Natural killer cell treated with Interleukin-12 subunit alpha and Interleukin-12 subunit beta and Interleukin-15 and Interleukin-18, amount 100 ng/mL, for 72 hours (primary cell): Measurements from ENCODE around the gene OPRPN. TPM values are rescaled to one million over a fixed set of nuclear protein-coding genes. Genes with fewer than 3 reads are reported as not detected.

Experiments used
- ATAC-seq, 2 donors: fragments of 150-1000 bp; cut with Tn5 transposase in 1 of 2; sonication (Bioruptor Pico), chemical (Tn5 transposase) in 1 of 2; 2 replicates each; pipeline ENCODE4 v1.10.0; 2021
- DNase-seq: peaks from one replicate; pipeline ENCODE4 v3.0.0; 2022; ENCODE audit warnings: low spot score
- H3K27ac Mint-ChIP-seq, 2 donors: 1 replicate in 1 of 2; 2 replicates in 1 of 2; pipeline ENCODE4 v1.8.0; 2022; ENCODE audit warnings: mixed read lengths in 2 of 2, mild to moderate bottlenecking in 1 of 2, moderate library complexity in 1 of 2
- H3K27me3 Mint-ChIP-seq, 2 donors: 1 replicate in 1 of 2; 2 replicates in 1 of 2; pipeline ENCODE4 v1.8.0; 2022; ENCODE audit warnings: mixed read lengths in 2 of 2
- H3K36me3 Mint-ChIP-seq: one replicate; pipeline ENCODE4 v1.8.0; 2022; ENCODE audit warnings: mixed read lengths
- H3K4me1 Mint-ChIP-seq, 2 donors: 1 replicate in 1 of 2; 2 replicates in 1 of 2; pipeline ENCODE4 v1.8.0; 2022; ENCODE audit warnings: low read depth in 2 of 2, mixed read lengths in 2 of 2, mild to moderate bottlenecking in 1 of 2
- H3K4me3 Mint-ChIP-seq: one replicate; pipeline ENCODE4 v1.8.0; 2022; ENCODE audit warnings: mixed read lengths
- H3K9me3 Mint-ChIP-seq: 2 replicates; pipeline ENCODE4 v1.8.0; 2022; ENCODE audit warnings: mixed read lengths
- total RNA-seq, 2 donors: library from RNA; stranded (reverse); gene quantifications; one replicate each; pipeline ENCODE4 v1.2.3, GENCODE V29; 2022

OPRPN gene
- not detected for total RNA-seq

GRCh38 chr4:70397580-70397979 lies at the start of gene OPRPN:
OPRPN (plus strand) TSS chr4:70397940; CDS start chr4:70399286, 1,346 bp downstream.
- DNase-seq (no peak), ATAC-seq (no peak)
- no peaks in the 10 kb centered on the region for H3K36me3 Mint-ChIP-seq
- no peaks in the 10 kb centered on the region for H3K27me3 Mint-ChIP-seq
- H3K27ac Mint-ChIP-seq = no peak within 1 kb of the TSS
- no peaks in the 10 kb centered on the region for H3K4me1 Mint-ChIP-seq
- peaks cover 3% of the 10 kb centered on the region for H3K9me3 Mint-ChIP-seq
- H3K4me3 Mint-ChIP-seq = no peak within 1 kb of the TSS

GRCh38 chr4:70356185-70356584 lies 41.6 kb upstream of the OPRPN start:
- Mint-ChIP-seq H3K27me3 (no peaks in the 10 kb centered on the region), H3K9me3 (peaks cover 3% of the 10 kb centered on the region), H3K36me3 (no peaks in the 10 kb centered on the region), H3K27ac (no peak overlapping the region), H3K4me3 (no peak overlapping the region), H3K4me1 (no peaks in the 10 kb centered on the region)
- no peak for DNase-seq
- ATAC-seq = no peak

GRCh38 chr4:70359115-70359661 lies 38.6 kb upstream of the OPRPN start:
- Mint-ChIP-seq H3K27me3 (no peaks in the 10 kb centered on the region), H3K9me3 (peaks cover 7% of the 10 kb centered on the region), H3K4me1 (no peaks in the 10 kb centered on the region)

GRCh38 chr4:70360460-70360859 lies 37.3 kb upstream of the OPRPN start, which contains the start of gene SMR3A:
SMR3A (plus strand) TSS chr4:70360760; CDS start chr4:70362116, 1,356 bp downstream.
- Mint-ChIP-seq H3K27ac (no peak within 1 kb of the TSS), H3K27me3 (no peaks in the 10 kb centered on the region)

More at GRCh38 chr4:70359115-70359661, 38.6 kb upstream of the OPRPN start:
- Mint-ChIP-seq H3K36me3 (no peaks in the 10 kb centered on the region), H3K27ac (no peak overlapping the region), H3K4me3 (no peak overlapping the region)
- DNase-seq = no peak
- no peak for ATAC-seq

GRCh38 chr4:70364002-70364401 lies 33.7 kb upstream of the OPRPN start:
- Mint-ChIP-seq H3K9me3 (peaks cover 4% of the 10 kb centered on the region), H3K27ac (no peak overlapping the region), H3K4me3 (no peak overlapping the region), H3K4me1 (no peaks in the 10 kb centered on the region), H3K36me3 (no peaks in the 10 kb centered on the region), H3K27me3 (no peaks in the 10 kb centered on the region)
- ATAC-seq (no peak), DNase-seq (no peak)

More at GRCh38 chr4:70360460-70360859, 37.3 kb upstream of the OPRPN start, which contains the start of gene SMR3A:
- Mint-ChIP-seq H3K4me3 (no peak within 1 kb of the TSS), H3K36me3 (no peaks in the 10 kb centered on the region), H3K4me1 (no peaks in the 10 kb centered on the region), H3K9me3 (peaks cover 4% of the 10 kb centered on the region)
- ATAC-seq = no peak
- no peak for DNase-seq

DNA sequence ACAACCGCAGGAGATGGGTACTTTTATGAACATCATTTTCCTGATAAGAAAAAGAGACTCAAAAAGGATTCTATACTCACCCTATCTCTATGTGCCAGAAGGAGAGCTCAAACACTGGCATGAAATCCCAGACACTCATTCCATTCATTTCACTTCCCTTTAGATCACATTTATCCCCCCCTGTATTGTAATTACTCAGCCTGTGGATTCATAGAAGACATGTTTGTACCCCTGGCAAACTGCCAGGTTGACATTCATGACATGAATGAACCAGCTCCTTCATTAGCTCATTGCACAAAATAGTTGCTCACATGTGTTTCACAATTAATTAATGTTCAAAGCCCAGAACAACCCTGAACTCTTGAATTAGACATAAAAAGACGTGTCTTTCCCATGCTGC lies 32.3 kb upstream of the OPRPN start:
- Mint-ChIP-seq H3K27ac (no peak overlapping the region), H3K9me3 (peaks cover 4% of the 10 kb centered on the region), H3K4me3 (no peak overlapping the region), H3K36me3 (no peaks in the 10 kb centered on the region), H3K4me1 (no peaks in the 10 kb centered on the region), H3K27me3 (no peaks in the 10 kb centered on the region)
- DNase-seq = no peak
- no peak for ATAC-seq

- Mint-ChIP-seq H3K27me3 (no peaks in the 10 kb centered on the region), H3K27ac (no peak overlapping the region), H3K4me1 (no peaks in the 10 kb centered on the region), H3K9me3 (peaks cover 4% of the 10 kb centered on the region), H3K36me3 (no peaks in the 10 kb centered on the region), H3K4me3 (no peak overlapping the region)
- DNase-seq = no peak
- ATAC-seq = no peak
These were observed 29.9 kb upstream of the OPRPN start for GRCh38 chr4:70367813-70368212.

DNA sequence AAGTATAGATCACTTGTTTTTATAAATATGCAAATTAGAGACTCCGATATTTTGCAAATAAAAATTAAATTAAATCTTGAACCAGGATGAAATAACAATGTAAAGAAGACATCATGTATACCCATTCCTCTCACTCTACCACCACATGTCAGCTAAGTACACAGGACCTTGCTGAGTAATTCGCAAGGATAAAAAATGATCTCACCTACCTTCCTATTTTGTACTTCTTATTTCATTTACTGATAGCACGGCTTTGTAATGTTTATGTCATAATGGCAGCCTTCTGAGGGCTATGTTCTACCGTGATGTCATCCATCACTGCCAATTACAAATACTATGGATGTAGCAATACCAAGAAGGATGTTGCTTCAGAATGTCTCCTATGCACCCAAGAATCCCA lies 25.8 kb upstream of the OPRPN start:
- no peak for ATAC-seq
- peaks cover 5% of the 10 kb centered on the region for H3K36me3 Mint-ChIP-seq

DNA sequence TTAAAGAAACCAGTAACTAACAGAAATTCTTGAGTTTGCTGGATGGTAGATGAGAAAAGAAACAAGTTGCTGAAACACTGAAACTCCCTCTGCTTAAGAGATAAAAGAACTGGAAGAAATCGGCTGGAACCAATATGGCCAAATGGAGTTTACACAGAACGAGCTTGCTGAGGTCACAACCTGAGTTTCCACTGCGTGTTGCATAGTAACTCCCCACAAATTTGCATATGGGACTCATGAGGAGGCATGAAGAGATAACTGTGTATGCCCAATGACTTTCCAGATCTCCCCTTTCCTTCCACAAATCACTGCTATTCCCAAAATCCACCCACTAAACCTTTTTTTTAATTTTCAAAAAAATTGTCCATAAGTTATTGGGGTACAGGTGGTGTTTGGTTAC lies 25.0 kb upstream of the OPRPN start:
- Mint-ChIP-seq H3K27me3 (no peaks in the 10 kb centered on the region), H3K9me3 (peaks cover 5% of the 10 kb centered on the region), H3K4me3 (no peak overlapping the region), H3K36me3 (peaks cover 5% of the 10 kb centered on the region), H3K27ac (no peak overlapping the region), H3K4me1 (no peaks in the 10 kb centered on the region)
- ATAC-seq = no peak
- no peak for DNase-seq

More for the DNA sequence above, 25.8 kb upstream of the OPRPN start:
- H3K27me3 Mint-ChIP-seq = no peaks in the 10 kb centered on the region
- H3K27ac Mint-ChIP-seq = no peak overlapping the region
- H3K4me1 Mint-ChIP-seq = no peaks in the 10 kb centered on the region
- peaks cover 5% of the 10 kb centered on the region for H3K9me3 Mint-ChIP-seq
- no peak for DNase-seq
- no peak overlapping the region for H3K4me3 Mint-ChIP-seq

GRCh38 chr4:70380578-70380977 lies 17.2 kb upstream of the OPRPN start:
- Mint-ChIP-seq H3K4me3 (no peak overlapping the region), H3K9me3 (no peaks in the 10 kb centered on the region), H3K4me1 (no peaks in the 10 kb centered on the region), H3K27ac (no peak overlapping the region), H3K36me3 (no peaks in the 10 kb centered on the region), H3K27me3 (no peaks in the 10 kb centered on the region)
- no peak for ATAC-seq
- DNase-seq = no peak

DNA sequence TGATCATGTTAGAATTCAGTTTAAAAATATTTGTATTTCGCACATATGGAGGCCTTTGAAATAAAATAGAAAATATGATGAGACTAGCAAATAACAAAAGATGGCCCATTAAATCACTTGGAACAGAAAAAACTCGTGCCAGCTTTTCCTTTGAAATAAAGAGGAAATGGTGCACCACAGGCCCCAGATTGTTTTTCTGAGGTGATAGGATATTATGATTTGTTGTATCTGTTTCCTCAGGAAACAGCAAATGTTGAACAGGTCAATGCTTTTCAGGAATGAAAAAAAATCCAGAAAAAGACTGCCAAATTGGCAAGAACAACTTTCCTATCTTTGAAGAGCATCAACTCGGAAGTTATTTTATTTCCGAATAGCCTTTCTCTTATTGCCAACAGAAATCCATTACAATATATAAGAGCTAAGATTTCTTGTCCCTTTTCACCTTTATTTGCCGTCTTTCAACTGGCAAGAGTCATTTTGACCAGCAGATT lies 15.0 kb upstream of the OPRPN start, which contains the start of gene SMR3B:
Gene SMR3B, plus strand, starts transcription at position 441 of the 491 bp plus-strand sequence. CDS start 1,380 bp downstream, outside the sequence.
- no peaks in the 10 kb centered on the region for H3K36me3 Mint-ChIP-seq
- no peak within 1 kb of the TSS for H3K27ac Mint-ChIP-seq
- no peaks in the 10 kb centered on the region for H3K4me1 Mint-ChIP-seq
- no peak for DNase-seq
- no peaks in the 10 kb centered on the region for H3K27me3 Mint-ChIP-seq
- H3K4me3 Mint-ChIP-seq = no peak within 1 kb of the TSS
- H3K9me3 Mint-ChIP-seq = no peaks in the 10 kb centered on the region
- ATAC-seq = no peak

- no peaks in the 10 kb centered on the region for H3K36me3 Mint-ChIP-seq
- no peaks in the 10 kb centered on the region for H3K27me3 Mint-ChIP-seq
- no peak overlapping the region for H3K4me3 Mint-ChIP-seq
- DNase-seq (no peak), ATAC-seq (no peak)
- H3K4me1 Mint-ChIP-seq = no peaks in the 10 kb centered on the region
- H3K27ac Mint-ChIP-seq = no peak overlapping the region
- peaks cover 7% of the 10 kb centered on the region for H3K9me3 Mint-ChIP-seq
These were observed 5.5 kb upstream of the OPRPN start for GRCh38 chr4:70392057-70392776.

DNA sequence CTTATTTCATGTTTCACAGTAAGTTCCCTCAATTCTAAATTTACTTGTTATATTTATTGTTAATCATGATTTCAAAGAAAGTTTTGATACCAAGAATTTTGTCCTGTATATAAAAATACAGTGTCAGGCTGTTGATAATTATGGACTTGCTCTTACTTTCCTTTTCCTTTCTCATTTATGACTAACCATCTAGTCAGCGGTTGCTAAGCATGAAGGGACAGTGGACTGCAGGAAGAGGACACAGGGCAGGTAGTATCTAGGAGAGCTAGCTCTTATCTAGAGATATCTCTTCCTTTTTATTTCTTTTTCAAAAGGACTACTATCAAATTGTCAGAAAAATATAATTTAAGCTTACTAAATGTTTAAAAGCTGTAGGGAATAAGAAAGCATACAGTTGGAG lies 1.6 kb downstream of the OPRPN start:
- Mint-ChIP-seq H3K27ac (no peak overlapping the region), H3K4me1 (no peaks in the 10 kb centered on the region), H3K36me3 (no peaks in the 10 kb centered on the region), H3K9me3 (peaks cover 12% of the 10 kb centered on the region), H3K27me3 (no peaks in the 10 kb centered on the region), H3K4me3 (no peak overlapping the region)
- no peak for DNase-seq
- ATAC-seq = no peak

DNA sequence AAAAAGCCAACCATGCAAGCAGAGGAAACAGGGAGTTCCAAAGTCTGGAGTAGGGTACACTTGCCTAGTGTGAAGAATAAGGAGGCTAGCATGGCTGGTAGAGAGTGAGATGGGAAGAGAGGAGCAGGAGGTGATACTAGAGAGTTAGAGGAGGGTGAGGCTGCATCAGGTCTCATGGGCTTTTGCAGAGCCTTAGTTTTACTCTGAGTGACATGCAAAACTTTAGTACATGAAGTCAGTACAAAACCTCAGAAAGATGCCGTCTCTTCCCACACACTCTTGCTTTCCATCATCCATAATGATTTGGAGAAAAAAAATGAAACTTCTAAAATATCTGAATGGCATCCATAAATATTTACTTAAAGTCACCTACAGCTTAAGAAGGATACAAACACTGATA lies 5.0 kb downstream of the OPRPN start:
- H3K27ac Mint-ChIP-seq = no peak overlapping the region
- H3K9me3 Mint-ChIP-seq = peaks cover 15% of the 10 kb centered on the region
- H3K4me3 Mint-ChIP-seq = no peak overlapping the region
- H3K36me3 Mint-ChIP-seq = no peaks in the 10 kb centered on the region
- DNase-seq (no peak), ATAC-seq (no peak)
- H3K4me1 Mint-ChIP-seq = no peaks in the 10 kb centered on the region
- H3K27me3 Mint-ChIP-seq = no peaks in the 10 kb centered on the region
